Thoracic aorta (tissue), 2 donors: ENCODE measurements around the gene PRR33. TPM values are rescaled to one million over a fixed set of nuclear protein-coding genes. Genes with fewer than 3 reads are reported as not detected.
"Not testable (repeated sequence)": the region's sequence is repeated elsewhere in the genome, so short reads cannot be mapped to it uniquely, and the experiment has no call there.

Source experiments
- ATAC-seq: fragments of 150-250 bp; one replicate; pipeline ENCODE4 v1.8.0; 2017; ENCODE audit warnings: low read depth; ENCODE audit not compliant: insufficient number of reproducible peaks, low FRiP score
- DNase-seq: peaks from one replicate; pipeline ENCODE4 v3.0.0-alpha.2; 2020; ENCODE audit warnings: low spot score
- H3K27ac ChIP-seq, 2 donors: fragments of 200-600 bp; sonication (generic); 1 replicate in 1 of 2; 2 replicates in 1 of 2; pipeline ENCODE4 v1.5.1; 2016; ENCODE audit warnings: mild to moderate bottlenecking in 2 of 2, moderate library complexity in 2 of 2
- H3K27me3 ChIP-seq: fragments of 200-600 bp; sonication (generic); replicated peaks from 2 replicates; pipeline ENCODE4 v1.6.0; 2016; ENCODE audit warnings: mild to moderate bottlenecking; ENCODE audit not compliant: insufficient read depth
- H3K36me3 ChIP-seq: fragments of 200-600 bp; sonication (generic); one replicate; pipeline ENCODE4 v1.5.1; 2016
- H3K4me1 ChIP-seq, 2 donors: fragments of 200-600 bp; sonication (generic); 1 replicate in 1 of 2; 2 replicates in 1 of 2; pipeline versions ENCODE4 v1.5.1 to v1.6.0; 2016; ENCODE audit warnings: low read depth in 2 of 2, mild to moderate bottlenecking in 1 of 2; ENCODE audit not compliant: control insufficient read depth in 1 of 2
- H3K4me3 ChIP-seq: fragments of 200-600 bp; sonication (generic); 2 replicates; pipeline ENCODE4 v1.5.1; 2016; ENCODE audit warnings: mild to moderate bottlenecking
- H3K9me3 ChIP-seq: fragments of 200-600 bp; sonication (generic); 2 replicates; pipeline ENCODE4 v1.5.1; 2016
- total RNA-seq, 2 donors: library from RNA; depleted of rRNA; stranded (reverse); fragments of >200 nt; gene quantifications; one replicate each; pipeline versions ENCODE4 v1.1.0 to v1.2.3, GENCODE V29; 2016
- TF ChIP-seq, protein P1 (sequence below): fragments of 200-600 bp; sonication (generic); IDR thresholded peaks from one replicate; pipeline ENCODE4 v1.5.1; 2019; ENCODE audit warnings: antibody characterized with exemption

PRR33 gene
- total RNA-seq, 2 donors from 2014 or later, result 0.41 TPM; not detected in 1

DNA sequence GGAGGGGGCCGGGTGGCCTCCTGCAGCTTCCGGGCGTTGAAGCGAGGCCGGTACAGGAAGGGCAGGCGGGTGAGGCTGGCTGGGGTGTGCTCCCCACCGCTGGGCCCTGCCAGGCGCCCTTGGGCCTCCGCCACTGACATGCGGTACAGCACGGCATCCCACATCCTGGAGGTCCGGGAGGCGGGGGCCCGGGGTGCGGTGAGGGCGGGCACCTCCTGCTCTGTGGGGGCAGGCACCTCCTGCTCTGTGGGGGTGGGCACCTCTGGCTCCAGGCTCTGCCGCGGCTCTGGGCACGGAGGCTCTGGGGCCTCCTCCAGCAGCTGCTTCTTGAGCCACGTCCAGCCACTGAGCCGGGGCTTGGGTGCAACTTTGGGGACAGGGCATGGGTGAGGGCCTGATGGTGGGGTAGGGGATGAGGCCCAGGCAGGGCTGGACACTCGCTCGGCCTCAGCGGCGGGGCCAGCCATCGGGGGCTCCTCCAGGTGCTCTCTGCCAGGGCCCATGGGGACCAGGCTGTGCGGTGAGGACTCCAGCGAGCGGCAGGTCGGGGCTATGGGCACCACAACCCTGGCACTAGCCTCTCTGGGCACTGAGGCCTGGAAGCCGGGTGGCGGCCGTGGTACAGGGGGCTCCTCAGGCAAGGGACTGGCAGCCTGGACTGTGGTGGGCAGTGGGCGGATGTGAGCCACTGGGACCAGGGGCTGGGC lies 2.3 kb downstream of the PRR33 start:
- no peak overlapping the region for H3K27ac ChIP-seq
- no peaks in the 10 kb centered on the region for H3K4me1 ChIP-seq
- no peak for ATAC-seq
- no peak overlapping the region for H3K4me3 ChIP-seq
- TF ChIP-seq, protein P1, sequence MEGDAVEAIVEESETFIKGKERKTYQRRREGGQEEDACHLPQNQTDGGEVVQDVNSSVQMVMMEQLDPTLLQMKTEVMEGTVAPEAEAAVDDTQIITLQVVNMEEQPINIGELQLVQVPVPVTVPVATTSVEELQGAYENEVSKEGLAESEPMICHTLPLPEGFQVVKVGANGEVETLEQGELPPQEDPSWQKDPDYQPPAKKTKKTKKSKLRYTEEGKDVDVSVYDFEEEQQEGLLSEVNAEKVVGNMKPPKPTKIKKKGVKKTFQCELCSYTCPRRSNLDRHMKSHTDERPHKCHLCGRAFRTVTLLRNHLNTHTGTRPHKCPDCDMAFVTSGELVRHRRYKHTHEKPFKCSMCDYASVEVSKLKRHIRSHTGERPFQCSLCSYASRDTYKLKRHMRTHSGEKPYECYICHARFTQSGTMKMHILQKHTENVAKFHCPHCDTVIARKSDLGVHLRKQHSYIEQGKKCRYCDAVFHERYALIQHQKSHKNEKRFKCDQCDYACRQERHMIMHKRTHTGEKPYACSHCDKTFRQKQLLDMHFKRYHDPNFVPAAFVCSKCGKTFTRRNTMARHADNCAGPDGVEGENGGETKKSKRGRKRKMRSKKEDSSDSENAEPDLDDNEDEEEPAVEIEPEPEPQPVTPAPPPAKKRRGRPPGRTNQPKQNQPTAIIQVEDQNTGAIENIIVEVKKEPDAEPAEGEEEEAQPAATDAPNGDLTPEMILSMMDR, result no peak
- no peaks in the 10 kb centered on the region for H3K27me3 ChIP-seq
- H3K36me3 ChIP-seq, result peaks cover 5% of the 10 kb centered on the region
- no peak for DNase-seq
- H3K9me3 ChIP-seq, result no peaks in the 10 kb centered on the region

GRCh38 chr11:1888811-1889210 lies 2.9 kb downstream of the PRR33 start:
- DNase-seq, result no peak
- Histone ChIP-seq H3K4me3 (no peak overlapping the region), H3K36me3 (peaks cover 5% of the 10 kb centered on the region), H3K27ac (no peak overlapping the region), H3K9me3 (no peaks in the 10 kb centered on the region), H3K4me1 (no peaks in the 10 kb centered on the region), H3K27me3 (no peaks in the 10 kb centered on the region)
- TF ChIP-seq, protein P1, result no peak
- ATAC-seq, result no peak

GRCh38 chr11:1888347-1888753 lies 3.3 kb downstream of the PRR33 start:
- H3K27ac ChIP-seq, result no peak overlapping the region
- TF ChIP-seq, protein P1, result no peak
- no peak for DNase-seq

GRCh38 chr11:1887451-1888346 lies 4.0 kb downstream of the PRR33 start:
- DNase-seq, result no peak
- Histone ChIP-seq H3K27ac (no peak overlapping the region), H3K4me3 (no peak overlapping the region), H3K4me1 (no peaks in the 10 kb centered on the region), H3K27me3 (no peaks in the 10 kb centered on the region), H3K36me3 (peaks cover 5% of the 10 kb centered on the region), H3K9me3 (no peaks in the 10 kb centered on the region)
- TF ChIP-seq, protein P1, result no peak
- ATAC-seq, result no peak

More at GRCh38 chr11:1888347-1888753, 3.3 kb downstream of the PRR33 start:
- no peak for ATAC-seq
- H3K9me3 ChIP-seq, result no peaks in the 10 kb centered on the region
- H3K4me3 ChIP-seq, result no peak overlapping the region
- H3K36me3 ChIP-seq, result peaks cover 5% of the 10 kb centered on the region
- H3K4me1 ChIP-seq, result no peaks in the 10 kb centered on the region
- H3K27me3 ChIP-seq, result no peaks in the 10 kb centered on the region

DNA sequence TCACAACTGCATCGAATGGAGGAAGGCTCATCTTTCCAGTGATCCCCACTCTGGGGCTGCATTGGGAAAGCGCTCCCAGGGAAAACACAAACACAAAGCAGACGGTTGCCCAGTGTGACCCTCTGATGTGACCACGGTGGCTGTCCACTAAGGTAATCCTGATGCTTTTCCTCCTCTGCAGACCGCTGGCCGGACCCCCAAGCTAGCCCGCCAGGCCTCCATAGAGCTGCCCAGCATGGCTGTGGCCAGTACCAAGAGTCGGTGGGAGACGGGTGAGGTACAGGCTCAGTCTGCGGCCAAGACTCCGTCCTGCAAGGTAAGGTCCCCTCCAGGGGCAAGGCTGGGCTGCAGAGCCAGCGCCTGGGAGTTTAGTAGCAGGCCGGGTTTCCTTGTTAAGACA lies 5.1 kb downstream of the PRR33 start:
- not testable (repeated sequence) for H3K36me3 ChIP-seq, H3K27me3 ChIP-seq, DNase-seq, H3K4me3 ChIP-seq, ATAC-seq, H3K9me3 ChIP-seq, H3K27ac ChIP-seq, H3K4me1 ChIP-seq
